Measurements from ENCODE around the gene LRRC75A.
"Not testable (repeated sequence)": the region's sequence is repeated elsewhere in the genome, so short reads cannot be mapped to it uniquely, and the experiment has no call there.

The LRRC75A gene

DNA sequence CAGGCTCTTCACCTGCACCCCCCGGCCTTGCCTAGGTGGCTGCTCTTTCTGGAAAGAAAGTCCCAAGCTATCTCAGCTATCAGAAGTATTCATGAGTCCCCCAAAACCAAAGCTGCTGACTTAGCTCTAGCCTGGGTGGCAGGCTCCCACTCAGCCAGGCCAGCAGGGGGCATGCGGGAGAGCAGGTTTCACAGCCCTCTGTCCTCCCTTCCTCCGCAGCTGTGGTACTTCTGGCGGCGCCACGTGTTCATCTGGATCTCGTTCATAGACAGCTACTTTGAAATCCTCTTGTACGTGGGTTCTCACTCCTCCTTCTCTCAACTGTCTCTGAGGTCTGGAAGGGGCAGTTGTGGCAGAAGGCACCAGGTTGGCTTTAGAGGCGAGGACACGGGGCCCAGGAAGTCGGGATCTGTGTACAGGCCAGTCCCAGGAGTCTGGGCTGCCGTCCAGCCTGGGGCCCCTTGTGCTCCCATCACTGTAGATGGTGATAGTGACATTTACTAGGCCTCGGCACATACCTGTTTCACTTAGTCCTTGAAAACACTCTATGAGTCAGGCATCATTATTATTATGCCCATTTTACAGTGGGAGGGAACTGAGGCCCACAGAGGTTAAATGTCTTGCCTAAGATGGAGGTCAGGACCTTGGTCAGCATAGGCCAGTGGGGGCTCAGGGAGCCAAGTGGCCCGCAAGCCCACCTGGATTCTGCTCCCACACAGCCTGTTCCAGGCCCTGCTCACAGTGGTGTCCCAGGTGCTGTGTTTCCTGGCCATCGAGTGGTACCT, 63.7 kb downstream of the LRRC75A start:
- peak; percentile 55 for DNase-seq

DNA sequence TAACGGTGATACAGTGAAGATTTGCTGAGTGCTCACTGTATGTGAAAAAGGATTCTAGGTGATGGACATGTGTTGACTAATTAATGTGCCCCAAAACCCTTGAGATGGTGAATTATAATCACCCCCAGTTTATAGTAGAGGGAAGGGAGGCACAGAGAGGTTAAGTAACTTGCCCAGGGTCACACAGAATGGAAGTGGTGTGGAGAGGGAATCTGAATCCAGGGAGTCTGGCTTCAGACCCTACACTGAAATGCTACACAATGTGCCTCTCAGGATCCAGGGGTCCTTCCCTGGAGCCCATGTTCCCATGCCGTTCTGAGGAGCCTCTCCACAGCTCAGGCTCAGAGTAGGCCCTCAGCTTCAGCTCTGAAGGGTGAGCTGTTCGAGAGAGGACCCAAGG, 65.0 kb downstream of the LRRC75A start:
- no peak for DNase-seq

DNA sequence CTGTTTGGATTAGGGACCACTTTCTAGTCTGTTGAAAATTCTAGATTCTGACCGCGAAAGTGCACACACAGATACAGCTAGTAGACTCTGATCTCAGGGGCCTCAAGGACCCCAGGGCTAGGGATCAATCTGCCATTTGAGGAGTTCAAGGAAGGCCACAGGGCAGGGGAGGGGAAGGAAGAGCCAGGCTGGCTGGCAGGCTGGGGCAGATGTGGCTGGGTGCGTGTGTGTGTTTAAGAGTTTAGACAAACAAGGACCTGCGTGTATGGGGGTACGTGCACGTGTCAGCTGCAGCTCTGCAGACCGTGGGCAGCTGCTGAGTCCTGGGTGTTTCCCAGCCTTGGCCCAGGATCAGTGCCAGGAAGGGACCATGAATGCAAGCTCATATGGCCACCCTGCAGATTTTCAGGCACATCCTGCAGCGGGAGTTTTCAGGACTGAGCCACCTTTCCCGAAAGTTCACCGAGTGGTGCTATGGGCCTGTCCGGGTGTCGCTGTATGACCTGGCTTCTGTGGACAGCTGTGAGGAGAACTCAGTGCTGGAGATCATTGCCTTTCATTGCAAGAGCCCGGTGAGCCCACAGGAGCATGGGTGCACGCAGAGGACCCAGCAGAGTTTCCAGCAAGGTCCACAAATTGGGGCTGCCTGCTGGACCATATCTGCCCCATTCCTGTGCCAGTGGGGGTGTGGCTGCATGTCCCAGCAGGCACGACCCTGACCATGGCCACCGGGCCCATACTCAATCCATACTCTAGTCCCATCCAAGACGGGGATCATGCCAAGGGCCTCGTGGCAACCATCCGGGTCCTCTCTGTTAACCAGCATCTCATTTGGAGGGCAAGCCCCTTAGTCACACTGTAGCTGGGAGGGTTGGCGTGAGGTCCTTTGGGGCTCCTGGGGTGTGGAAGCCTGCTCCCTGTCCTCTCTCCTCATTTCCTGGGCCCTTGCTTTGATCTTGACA, 66.0 kb downstream of the LRRC75A start:
- no peak for DNase-seq

DNA sequence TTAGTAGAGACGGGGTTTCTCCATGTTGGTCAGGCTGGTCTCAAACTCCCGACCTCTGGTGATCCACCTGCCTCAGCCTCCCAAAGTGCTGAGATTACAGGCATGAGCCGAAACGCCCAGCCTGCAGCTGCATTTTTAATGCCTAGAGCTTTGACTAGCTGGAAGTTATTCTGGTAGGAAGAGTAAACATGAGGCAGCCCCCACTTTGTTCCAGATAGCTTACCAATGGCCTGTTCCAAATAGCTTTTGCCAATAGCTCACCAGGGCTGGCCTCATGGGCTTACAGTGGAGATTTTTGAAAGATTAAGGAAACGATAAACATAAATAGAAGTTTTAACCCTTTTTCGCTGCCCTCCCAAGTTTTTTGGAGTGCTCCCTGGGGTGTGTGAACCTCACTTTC, 66.8 kb downstream of the LRRC75A start:
- no peak for DNase-seq

DNA sequence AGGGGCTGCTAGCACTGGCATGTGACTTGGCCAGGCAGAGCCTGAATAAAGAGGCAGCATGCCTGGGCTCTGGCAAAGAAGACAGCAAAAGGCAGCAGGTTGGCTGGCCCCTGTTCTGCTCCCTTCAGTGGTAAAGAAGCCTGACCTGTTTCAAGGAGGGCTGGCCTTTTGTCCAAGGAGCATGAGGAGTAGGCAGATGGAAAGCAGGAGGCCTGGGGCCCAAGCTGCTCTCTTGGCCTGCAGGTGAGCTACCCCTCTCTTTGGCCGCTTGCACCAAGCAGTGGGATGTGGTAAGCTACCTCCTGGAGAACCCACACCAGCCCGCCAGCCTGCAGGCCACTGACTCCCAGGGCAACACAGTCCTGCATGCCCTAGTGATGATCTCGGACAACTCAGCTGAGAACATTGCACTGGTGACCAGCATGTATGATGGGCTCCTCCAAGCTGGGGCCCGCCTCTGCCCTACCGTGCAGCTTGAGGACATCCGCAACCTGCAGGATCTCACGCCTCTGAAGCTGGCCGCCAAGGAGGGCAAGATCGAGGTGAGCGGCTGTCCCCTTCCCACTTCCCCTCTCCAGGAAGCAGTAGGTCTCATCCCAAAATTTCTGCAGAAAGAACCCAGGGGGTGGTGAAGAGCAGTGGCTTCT, 68.6 kb downstream of the LRRC75A start:
- no peak for DNase-seq

DNA sequence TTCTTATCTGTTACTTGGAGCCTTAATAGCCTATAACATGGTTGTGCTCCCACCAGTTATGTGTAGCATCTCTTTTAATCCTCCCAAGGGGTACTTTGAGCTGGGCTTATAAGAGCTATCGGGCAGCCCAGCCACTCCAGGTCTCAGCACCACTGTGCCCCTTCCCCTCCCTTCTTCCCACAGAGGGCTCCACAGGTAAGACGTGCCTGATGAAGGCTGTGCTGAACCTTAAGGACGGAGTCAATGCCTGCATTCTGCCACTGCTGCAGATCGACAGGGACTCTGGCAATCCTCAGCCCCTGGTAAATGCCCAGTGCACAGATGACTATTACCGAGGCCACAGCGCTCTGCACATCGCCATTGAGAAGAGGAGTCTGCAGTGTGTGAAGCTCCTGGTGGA, 69.6 kb downstream of the LRRC75A start:
- DNase-seq: no peak

DNA sequence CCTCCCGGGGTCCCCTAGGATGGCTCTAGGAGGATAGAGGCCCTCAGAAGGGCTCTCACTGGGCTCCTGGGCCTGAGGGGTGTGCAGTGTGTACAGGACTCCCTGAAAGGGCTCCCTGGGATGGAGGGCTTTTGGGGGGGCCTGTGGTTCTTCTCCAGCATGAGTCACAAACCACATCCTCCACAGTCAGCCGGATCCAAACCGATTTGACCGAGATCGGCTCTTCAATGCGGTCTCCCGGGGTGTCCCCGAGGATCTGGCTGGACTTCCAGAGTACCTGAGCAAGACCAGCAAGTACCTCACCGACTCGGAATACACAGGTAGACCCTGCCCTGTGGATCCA, 72.1 kb downstream of the LRRC75A start:
- DNase-seq: peak; percentile 33

DNA sequence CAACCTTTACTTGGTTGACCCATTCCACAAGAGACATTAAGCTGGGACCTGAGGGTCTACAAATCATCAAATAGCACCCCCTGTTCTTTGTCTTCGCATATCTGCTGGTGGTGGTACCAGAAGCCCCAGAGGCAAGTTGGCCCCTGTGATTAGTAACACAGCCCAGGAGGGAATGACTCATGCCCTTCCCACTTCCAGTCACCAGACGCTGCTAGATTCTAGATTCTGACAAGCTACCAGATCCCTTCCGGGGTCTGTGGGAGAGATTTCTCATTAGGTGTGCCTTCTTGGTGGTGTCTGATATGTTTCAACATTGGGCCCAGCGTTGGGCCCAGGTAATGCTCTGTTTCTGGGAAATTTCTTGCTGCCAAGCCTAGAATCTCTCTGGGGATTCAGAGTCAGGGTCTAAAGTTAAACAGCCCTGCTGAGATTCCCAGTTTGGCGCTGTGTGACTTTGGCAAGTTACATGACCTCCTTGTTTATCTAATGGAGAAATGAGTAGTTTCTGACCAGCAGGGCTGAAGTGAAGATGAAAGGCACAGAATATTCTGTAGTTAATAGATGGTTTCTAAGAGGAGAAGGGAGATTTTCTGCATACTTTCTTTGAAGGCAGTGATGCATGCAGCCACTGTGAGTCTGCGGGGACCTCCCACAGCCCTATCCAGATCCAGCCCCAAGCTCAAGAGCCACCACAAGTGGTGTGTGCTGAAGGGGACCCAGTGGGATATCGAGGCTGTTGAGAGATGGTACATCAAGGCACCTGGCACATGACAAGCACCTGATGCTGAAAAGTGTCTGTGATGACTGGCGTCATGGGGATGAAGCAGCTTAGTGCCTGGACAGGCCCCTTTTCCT, 72.7 kb downstream of the LRRC75A start:
- DNase-seq: peak; percentile 53

DNA sequence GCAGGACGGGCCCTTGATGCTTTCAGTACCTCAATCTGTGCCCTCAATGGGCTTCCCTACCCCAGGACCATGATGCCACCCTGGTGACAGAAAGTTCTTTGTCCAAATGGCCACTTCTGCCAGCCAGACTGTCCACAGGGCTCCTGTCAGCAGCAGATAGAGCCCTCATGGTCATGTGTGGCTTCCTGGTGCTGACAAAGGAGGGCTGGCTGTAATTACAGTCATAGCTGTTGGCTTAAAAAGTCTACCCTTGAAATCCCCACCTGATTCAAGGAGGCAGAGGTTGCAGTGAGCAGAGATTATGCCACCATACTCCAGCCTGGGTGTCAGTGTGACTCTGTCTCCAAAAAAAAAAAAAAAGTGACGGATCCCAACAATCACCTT, 73.3 kb downstream of the LRRC75A start:
- no peak for DNase-seq

DNA sequence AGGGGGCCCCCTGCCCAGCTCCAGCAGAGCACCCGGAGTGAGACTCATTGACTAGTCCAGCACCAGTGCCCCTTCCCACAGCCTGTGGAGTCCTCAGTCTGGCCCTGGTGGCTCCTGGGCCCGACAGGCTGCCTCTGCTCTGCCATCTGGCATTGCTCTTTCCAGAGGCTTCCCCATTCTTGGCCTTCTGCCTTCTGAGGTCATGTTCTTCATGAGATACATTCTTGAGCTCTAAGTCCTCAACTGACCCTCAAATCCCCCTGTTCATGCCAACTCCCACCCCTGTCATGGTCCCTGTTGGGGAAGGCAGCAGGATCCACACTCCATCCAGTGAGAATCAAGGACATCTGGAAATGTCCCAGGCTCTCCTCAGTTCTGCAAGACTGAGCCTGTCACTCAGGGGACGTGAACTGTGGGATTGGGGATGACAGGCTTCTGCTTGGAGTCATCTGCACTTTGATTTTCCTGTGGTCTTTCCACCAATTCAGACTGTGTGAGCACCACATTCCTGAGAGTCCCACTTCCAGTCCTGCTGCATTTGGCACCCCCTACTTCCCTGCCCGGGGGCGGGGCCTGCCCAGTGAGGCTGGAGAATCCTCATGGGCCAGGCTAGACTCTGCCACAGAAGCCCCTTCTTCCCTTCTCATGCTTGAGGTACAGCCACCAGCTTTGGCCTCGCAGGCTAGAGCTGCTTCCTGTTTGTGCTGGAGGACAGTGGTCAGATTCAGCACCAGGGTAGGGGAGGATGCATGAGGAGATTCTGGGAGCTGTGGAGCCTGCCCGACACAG, 73.9 kb downstream of the LRRC75A start:
- no peak for DNase-seq

DNA sequence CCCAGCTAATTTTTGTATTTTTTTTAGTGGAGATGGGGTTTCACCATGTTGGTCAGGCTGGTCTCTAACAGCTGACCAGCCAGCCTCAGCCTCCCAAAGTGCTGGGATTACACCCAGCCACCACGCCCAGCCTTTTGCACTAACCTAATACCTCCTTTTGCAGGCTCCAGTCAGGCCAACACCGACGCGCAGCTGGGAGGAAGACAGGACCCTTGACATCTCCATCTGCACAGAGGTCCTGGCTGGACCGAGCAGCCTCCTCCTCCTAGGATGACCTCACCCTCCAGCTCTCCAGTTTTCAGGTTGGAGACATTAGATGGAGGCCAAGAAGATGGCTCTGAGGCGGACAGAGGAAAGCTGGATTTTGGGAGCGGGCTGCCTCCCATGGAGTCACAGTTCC, 74.6 kb downstream of the LRRC75A start:
- no peak for DNase-seq

DNA sequence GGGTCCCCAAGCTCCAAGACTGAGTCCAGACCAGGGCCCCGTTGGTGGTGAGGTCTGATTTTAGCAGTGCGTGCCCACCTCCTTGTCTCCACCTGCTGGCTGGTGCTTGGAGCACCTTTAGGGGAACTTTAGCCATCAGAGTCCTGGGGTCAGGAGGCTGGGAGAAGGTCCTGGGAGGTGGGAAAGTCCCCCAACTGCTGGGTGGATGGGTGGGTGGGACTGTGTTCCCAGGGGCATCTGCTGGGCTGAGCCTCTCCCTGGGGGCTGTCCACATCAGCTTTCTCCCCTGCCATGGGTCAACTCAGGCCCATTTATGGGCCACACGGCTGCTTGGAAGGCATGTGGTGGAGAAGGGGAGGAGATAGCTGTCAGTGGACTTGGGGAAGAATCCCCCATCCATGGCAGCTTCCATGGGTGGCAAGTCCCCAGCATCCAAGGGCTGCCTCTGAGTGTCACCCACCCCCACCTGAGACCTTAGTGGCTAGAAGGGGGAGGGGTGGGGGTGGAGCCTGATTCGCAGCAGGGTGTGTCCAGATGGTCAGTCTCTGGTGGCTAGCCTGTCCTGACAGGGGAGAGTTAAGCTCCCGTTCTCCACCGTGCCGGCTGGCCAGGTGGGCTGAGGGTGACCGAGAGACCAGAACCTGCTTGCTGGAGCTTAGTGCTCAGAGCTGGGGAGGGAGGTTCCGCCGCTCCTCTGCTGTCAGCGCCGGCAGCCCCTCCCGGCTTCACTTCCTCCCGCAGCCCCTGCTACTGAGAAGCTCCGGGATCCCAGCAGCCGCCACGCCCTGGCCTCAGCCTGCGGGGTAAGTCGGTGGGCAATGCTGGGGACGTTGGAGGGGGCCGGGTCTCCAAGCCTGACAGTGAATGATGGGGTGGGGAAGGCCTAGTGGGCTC, 76.7 kb downstream of the LRRC75A start, which contains the start of gene TRPV2:
Gene TRPV2 (plus strand): TSS at position 541 of the 894 bp plus-strand sequence. CDS start 2,098 bp downstream, outside the sequence.
- DNase-seq: peak; percentile 44

DNA sequence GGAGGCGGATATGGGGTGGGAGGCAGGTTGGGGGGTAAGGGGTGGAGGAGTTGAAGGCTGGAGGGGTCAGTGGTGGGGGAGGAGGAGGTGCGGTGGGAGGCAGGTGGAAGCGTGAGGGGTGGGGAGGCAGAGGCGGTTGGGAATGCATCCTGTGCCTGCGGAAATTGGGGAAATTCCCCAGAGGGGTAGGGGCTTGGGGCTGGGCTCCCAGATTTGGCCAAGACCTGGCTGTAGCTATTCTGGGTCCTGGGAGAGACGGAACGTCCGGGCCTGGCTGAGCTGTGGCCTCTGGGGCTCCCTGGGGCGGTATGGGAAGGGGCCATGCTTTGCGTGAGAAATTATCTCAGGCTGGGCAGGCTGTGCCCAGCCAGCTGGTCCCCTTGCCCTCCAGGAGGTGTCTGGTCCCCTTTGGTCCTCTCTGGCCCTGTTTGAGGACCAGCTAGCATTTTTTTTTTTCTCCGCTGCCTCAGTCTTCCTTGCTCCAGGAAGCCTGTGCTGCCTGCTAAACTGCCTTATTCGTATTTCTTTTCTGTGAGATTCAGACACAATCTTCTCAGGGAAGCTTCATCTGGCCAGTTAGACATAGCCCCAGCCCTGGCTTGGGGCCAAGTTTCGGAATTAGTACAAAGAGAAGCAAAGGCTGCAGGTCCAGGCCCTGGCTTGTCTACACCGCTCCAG, 83.9 kb downstream of the LRRC75A start:
- no peak for DNase-seq

DNA sequence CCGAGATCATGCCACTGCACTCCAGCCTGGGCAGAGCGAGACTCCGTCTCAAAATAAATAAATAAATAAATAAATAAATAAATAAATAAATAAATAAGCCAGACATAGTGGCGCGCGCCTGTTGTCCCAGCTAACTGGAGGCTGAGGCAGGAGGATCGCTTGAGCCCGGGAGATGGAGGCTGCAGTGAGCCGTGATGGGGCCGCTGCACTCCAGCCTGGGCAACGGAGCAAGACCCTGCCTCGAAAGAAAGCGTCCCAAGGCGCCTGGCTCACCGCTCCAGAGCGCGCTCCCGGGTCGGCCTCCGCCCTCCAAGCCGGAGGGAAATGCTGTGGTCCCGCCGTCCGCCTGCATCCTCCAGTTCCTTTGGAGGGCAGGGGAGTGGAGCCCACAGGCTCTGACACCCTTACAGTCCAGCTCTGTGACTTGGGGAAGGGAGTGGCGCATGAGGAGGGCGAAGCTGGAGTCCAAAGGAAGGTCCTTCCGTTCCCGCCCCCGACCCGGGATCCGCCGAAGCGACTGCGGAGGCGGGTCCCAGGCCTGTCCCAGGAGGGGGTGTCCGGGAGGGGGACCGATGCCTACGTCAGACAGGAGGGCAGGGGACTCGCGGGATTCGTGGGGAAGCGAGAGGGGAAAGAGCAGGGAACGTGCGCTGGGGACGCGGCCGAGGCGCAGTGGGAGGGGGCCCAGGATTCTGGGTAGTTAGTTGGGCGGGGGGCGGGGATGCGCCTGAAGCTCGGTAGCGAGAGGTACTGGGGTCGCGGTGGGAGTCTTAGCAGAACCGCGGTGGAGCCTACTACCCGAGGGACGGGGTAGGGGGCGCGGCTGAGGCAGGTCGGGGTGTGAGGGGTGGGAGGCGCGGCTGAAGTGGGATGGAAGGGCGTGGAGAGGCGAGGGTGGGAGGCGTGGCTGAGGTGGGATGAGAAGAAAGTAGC, 85.0 kb downstream of the LRRC75A start:
- no peak for DNase-seq

DNA sequence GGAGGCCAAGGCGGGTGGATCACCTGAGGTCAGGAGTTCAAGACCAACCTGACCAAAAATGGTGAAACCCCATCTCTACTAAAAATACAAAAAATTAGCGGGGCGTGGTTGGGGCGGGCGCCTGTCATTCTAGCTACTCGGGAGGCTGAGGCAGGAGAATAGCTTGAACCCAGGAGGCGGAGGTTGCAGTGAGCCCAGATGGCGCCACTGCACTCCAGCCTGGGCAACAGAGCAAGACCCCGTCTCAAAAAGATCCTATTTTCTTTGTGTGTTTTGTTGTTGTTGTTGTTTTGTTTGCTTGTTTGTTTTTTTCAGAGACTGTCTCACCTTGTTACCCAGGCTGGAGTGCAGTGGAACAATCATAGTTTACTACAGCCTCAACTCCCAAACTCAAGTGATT, 88.1 kb downstream of the LRRC75A start:
- not testable (repeated sequence) for DNase-seq

DNA sequence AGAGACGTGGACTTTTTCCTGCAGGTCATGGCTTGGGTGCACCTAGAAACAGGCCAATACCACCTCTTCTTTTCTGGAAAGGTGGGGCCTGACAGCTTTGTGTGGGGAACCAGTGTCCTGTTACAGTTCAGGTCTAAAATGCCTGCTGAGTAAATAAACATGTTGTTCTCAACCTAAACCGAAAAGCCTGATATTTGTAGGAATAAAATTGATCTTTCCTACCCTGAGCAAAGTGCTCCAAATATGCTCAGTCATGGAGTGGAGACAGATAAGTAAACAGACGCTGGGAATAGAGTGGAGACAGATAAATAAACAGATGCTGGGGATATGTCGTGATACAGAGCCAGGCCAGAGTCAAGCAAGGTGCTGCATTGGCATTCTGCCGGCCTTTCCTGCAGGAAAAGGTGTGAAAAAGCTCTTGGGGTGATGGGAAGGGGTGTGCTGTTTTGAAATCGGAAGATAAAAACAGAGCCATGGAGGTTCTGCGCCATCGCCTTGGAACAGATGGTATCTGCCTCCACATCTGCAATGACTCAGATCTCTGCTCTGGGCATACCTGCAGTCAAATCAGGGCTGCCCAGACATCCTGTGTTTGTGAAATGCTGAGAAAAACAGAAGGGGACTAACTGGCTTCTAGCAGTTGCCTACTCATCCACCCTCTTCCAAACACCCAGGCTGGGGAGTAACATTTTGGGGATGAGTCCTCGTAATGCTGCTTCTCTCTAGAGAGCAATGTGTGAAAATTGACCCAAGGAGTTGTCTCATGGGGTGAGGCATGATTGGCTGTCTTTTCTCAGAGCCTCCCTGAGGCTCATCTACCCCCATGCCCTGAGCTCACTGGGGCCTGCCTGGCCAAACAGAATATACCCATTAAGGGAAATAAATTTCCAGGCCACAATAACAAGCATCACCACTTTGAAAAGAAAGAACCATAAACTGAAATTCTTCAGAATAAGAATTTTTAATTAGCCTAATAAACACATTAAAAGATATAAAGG, 93.4 kb downstream of the LRRC75A start:
- DNase-seq: no peak

DNA sequence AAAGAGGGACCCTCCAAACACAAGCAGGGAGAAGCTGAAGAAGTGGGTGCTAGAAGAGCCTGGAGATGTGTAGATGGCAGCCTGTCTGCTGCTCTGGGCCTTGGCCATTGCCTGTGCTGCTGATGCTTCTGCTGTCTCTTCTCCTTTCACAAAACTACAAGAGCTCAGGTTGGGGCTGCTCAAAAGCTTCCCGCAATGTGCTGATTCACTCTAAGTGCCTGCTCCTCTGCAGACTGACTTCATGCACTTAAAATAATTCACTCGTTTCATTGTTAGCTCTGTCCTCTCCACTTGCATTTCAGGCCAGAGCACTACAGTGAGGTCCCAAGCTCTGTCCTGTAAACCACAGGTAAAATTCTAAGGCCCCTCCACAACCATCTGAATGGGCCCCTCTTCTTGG, 95.3 kb downstream of the LRRC75A start:
- DNase-seq: not testable (repeated sequence)

All from stimulated activated CD4-positive, alpha-beta T cell treated with anti-CD3 and anti-CD28 coated beads, Interleukin-12 subunit alpha, Interleukin-12 subunit beta, amount 100 ng/mL, for 4 hours (primary cell).